Activated CD4-positive, alpha-beta T cell treated with anti-CD3 and anti-CD28 coated beads for 24 hours (primary cell): ENCODE data around the gene SIRPD.
"Not testable (repeated sequence)": the region's sequence is repeated elsewhere in the genome, so short reads cannot be mapped to it uniquely, and the experiment has no call there.

ENCODE experiments used
- DNase-seq, 2 donors: peaks; one replicate each; pipeline ENCODE4 v3.0.0-alpha.2; 2020; ENCODE audit warnings: low read depth in 2 of 2

Gene SIRPD

GRCh38 chr20:1537731-1538058 is 19.8 kb downstream of the SIRPD start:
- DNase-seq = no peak

GRCh38 chr20:1536893-1537730 is 20.4 kb downstream of the SIRPD start:
- DNase-seq = no peak

- DNase-seq = no peak
These were observed 21.9 kb downstream of the SIRPD start for GRCh38 chr20:1535420-1536175.

GRCh38 chr20:1534526-1534925 is 23.0 kb downstream of the SIRPD start:
- DNase-seq = no peak

- DNase-seq = no peak
These were observed 24.4 kb downstream of the SIRPD start for GRCh38 chr20:1533059-1533458.

- DNase-seq = no peak
These were observed 28.7 kb downstream of the SIRPD start for GRCh38 chr20:1528811-1529210.

- no peak for DNase-seq
These were observed 29.6 kb downstream of the SIRPD start for GRCh38 chr20:1527923-1528322.

- no peak for DNase-seq
These were observed 30.6 kb downstream of the SIRPD start for GRCh38 chr20:1526896-1527295.

GRCh38 chr20:1526310-1526709 is 31.2 kb downstream of the SIRPD start:
- no peak for DNase-seq

- DNase-seq = no peak
These were observed 33.5 kb downstream of the SIRPD start for GRCh38 chr20:1524004-1524403.

- no peak for DNase-seq
These were observed 40.5 kb downstream of the SIRPD start for GRCh38 chr20:1517010-1517409.

- no peak for DNase-seq
These were observed 43.7 kb downstream of the SIRPD start for GRCh38 chr20:1513801-1514200.

GRCh38 chr20:1509237-1509636 is 48.3 kb downstream of the SIRPD start:
- DNase-seq = no peak

GRCh38 chr20:1508574-1508973 is 48.9 kb downstream of the SIRPD start:
- DNase-seq = no peak

- DNase-seq = no peak
These were observed 50.2 kb downstream of the SIRPD start for GRCh38 chr20:1507276-1507675.

- no peak for DNase-seq
These were observed 51.6 kb downstream of the SIRPD start for GRCh38 chr20:1505871-1506270.

- DNase-seq = no peak
These were observed 52.1 kb downstream of the SIRPD start for GRCh38 chr20:1505361-1505760.

GRCh38 chr20:1503564-1504227 is 53.8 kb downstream of the SIRPD start:
- DNase-seq = peak; percentile 55 to 60

- DNase-seq = no peak
These were observed 57.0 kb downstream of the SIRPD start for GRCh38 chr20:1500496-1500895.

- DNase-seq = no peak
These were observed 57.7 kb downstream of the SIRPD start for GRCh38 chr20:1499528-1500420.

- not testable (repeated sequence) for DNase-seq
These were observed 60.1 kb downstream of the SIRPD start for GRCh38 chr20:1497371-1497770.

- no peak for DNase-seq
These were observed 60.6 kb downstream of the SIRPD start for GRCh38 chr20:1496930-1497329.
